AG20443 (cell line): ENCODE data around the gene FAM13A.
"Not testable (repeated sequence)": the region's sequence is repeated elsewhere in the genome, so short reads cannot be mapped to it uniquely, and the experiment has no call there.

Source experiments
- DNase-seq: peaks from one replicate; pipeline ENCODE4 v3.0.0; 2012; ENCODE audit warnings: low spot score, mixed read lengths

FAM13A gene

DNA sequence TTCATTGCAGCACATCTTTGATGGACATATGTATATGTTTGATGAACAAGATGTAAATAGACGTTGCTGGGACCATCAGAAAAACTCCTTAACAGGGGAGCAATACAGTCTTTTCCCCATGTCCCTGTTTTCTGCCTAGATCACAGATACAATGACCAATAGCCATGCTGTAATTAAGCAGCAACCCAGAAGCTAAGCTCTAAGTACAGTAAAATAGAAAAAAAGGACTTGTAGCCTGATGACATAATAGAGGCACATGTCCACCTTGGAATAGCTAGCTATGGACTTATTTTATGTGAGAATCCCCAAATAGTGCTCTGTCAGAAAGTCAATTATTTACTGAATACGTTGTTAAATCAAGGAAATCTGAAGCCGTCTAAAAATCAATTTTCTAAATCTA, 14.9 kb downstream of the FAM13A start:
- no peak for DNase-seq

DNA sequence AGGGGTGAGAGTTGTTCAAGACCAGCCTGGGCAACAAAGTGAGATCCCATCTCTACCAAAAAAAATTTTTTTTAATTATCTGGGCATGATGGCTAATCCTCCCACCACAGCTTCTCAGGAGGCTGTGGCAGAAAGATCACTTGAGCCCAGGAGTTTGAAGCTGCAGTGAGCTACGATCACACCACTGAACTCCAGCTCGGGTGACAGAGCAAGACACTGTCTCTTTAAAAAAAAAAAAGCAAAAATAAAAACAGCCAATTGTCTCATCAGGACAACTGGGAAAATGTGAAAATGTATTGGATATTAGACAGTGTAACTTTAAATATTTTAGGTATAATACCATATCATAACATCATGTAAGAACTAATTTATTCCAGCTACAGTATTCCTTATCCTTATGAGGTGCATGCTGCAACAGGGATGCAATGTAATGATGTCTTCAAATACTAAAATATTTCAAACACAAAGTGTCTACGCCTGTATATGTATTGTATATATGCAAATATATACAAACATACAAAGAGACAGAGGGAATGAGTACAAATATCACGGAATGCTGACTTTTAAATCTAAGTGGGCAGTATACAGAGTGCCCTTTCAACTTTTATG, 17.2 kb downstream of the FAM13A start:
- no peak for DNase-seq

DNA sequence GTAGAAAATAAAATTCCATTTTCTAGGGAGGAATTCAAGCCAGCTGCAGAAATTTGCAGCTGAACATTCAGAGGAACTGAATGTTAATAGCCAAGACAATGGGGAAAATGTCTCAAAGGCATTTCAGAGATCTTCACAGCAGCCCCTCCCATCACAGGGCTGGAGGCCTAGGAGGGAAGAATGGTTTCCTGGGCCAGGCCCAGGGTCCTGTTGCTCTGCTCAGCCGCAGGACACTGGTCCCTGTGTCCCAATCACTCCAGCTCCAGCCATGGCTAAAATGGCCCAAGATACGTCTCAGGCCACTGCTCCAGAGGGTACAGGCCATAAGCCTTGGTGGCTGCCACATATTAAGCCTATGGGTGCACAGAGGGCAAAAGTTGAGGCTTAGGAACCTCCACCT, 20.4 kb downstream of the FAM13A start:
- no peak for DNase-seq

DNA sequence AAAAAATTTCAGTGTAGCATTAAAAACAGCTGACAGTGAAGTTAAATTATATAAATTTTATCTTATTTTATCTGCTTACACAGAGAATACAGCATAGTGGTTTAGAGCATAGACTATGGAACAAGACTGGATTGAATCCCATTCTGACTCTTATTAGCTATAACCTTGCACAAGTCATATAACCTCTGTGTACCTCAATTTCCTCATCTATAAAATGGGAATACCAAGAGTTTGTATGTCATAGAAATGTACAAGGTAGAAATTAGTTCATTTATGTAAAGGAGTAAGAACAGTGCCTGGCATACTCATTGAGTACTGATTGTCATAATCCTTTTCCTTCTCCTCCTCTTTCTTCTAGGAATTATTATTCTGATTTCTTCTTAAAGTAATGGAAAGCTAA, 25.7 kb downstream of the FAM13A start:
- DNase-seq = no peak

DNA sequence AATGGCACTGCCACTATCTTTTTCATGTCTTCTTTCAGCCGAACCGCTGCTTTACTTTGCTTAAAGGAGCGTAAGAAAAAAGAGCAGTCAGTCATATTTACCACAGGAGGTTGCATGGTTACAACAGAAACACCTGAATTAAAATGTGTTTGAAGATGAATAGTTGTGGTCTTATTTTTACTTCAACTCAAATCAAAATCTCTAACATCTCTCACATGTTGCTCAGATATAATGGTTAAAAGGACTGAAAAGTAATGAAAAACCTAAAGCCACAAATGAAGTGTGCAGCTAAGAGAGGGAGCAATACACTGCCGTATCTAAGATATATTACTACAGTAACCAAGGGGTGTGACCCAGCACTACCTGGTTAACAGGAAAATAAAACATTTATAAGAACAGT, 27.4 kb downstream of the FAM13A start:
- no peak for DNase-seq

DNA sequence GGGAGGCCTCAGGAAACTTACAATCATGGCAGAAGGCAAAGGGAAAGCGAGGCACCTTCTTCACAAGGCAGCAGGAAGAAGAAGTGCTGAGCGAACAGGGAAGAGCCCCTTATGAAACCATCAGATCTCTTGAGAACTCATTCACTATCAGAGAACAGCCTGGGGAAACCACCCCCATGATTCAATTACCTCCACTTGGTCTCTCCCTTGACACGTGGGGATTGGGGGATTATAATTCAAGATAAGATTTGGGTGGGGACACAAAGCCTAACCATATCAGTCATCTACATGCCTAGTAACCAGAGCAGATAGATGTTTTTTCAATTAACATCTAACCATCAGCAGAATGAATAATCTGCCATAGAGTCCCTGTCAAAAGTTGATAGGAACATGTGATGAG, 30.4 kb downstream of the FAM13A start:
- no peak for DNase-seq

DNA sequence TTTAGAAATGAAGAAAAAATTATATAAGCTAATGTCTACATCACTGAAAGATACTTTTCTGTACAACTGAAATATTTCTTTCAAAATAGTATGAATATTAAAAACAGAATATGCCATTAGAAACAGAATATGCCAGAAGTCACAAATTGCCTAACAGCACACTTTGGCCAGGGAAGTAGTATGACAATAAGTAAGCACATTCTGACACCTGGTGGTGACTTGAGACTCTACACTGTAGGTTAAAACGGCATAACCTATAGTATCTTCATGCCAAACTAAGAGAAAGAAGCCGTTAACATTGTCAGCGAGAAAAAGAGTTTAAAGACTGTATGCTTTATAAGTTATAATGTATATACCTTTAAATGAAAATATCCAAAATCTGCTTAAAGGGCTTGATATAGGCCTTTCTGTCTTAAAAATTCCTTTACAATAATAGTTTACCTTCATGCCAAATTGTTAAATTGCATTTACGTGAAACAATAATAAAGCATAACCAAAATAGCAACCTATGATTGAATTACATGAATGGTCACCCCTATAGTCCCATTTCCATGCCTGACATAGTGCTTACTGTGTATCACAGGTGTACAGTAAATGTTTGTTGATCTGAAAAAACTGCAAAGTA, 32.8 kb downstream of the FAM13A start:
- peak; percentile 73 for DNase-seq

DNA sequence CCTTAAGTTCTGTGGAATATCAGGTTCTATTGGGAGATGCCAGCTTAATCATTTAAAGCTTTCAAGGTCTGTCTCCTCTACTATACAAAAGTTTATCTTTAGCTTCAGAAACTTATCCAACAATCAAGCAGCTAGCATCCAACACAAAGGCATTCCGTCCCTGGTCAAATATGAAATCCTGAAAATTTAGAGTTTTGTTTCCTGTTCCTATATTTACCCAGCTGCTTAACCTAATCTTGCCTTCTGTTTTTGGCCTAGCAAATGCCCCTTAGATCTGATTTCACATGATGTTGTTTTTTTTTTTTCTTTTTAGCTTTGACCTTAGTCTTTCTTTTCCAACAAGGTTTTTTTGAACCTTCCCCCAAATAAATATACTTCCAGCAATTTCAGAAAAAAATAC, 33.8 kb downstream of the FAM13A start:
- no peak for DNase-seq

DNA sequence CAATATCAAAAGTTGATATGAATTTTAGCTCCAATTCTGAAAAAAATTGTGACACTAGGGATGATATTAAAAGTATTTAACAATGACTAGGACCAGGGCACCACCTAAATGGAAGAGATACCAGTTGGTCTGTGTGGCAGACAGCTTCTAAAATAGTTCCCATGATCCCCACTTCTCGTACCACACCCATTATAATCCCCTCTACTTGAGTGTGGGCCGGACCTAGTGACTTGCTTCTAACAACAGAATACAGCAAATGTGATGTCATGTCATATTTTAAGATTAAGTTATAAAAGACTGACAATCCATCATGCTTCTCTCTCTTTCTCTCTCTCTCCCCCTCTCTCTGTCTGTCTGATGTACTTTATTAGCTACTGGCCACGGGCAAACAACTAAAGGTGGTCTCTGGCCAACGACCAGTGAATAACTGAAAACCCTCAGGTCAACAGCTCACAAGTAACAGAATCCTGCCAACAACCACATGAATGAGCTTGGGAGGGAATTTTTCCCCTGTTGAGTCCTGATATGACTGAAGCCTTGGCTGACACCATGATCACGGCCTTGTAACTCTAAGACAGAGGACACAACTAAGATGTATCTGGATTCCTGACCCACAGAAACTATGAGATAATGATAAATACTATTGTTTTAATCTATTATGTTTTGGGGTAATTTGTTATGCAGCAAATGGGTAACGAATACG, 34.4 kb downstream of the FAM13A start:
- no peak for DNase-seq

DNA sequence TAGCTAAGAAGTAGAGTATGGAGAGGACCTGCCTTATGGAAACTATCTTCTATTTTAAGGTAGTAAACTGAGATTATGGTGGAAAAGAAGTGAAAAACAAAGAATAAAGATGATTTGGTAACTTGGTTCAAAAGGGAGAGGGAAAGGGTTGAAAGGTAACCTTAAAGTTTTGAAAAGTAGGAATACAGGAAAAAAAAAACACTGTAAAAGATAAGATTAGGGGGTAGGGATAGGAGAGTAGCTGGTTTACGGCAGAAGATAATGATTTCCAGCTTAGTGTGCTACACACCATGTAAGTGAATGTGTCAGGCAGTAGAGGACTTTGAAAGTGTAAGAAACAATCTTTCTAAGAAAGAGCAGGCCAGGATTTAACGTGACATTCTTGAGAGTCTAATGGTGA, 35.3 kb downstream of the FAM13A start:
- DNase-seq = no peak

DNA sequence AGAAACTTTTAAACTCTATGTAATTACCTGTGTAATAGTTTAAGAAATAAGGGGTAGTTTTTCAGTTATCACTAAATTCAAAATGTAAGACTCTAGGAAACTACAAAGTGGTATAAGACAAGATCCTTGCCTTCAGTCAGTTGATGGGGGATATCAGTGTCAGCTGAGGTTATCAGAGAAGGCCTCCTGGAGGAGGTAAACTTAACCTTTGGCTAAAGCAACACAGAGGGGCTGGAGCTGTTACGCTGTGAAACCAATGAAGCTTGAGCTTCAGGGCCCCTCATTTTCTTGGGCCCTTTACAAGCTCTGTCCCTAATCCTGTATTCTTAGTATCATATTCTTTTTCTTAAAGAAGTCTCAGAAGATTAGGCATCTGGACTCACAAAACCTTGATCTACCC, 35.9 kb downstream of the FAM13A start:
- DNase-seq = no peak

DNA sequence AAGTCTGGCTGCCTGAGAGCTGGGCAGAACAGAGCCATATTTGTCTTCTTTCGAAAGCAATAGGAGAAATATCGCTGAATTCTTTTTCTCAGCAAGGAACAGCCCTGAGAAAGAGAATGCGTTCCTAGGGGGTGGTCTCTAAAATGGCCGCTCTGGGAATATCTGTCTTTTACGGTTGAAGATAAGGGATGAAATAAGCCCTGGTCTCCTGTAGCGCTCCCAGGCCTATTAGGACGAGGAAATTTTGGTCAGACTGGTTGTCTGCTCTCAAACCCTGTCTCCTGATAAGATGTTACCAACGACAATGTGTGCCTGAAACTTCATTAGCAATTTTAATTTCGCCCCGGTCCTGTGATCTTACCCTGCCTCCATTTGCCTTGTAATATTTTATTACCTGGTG, 42.1 kb downstream of the FAM13A start:
- DNase-seq = not testable (repeated sequence)

DNA sequence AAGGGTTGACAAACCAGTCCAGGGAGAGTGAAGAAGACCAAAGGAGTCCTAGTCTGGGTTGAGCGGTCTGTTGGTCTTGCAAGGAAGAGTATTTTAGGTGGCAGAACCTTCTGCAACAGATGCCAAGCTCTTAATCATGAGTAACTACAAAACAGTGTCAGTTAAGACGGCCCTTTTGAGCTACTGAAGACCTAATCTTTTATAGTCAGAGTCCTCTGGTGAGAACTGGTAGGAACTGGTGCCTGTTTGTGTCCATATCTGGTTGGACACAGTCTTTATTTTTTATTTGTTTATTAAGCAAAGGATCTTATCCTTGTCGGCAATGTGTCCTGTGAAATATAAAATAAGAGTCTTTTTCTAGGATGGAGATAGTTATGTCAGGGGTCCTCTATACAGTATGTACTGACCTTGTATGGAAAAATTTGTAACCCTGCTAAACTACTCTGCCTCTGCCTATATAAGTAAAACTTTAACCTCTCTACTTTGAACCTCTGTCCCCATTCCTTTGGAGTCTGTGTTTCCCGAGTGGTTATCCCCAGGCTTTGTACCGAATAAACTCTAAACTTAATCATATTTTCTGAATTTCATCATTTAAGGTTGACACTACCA, 47.1 kb downstream of the FAM13A start:
- no peak for DNase-seq

DNA sequence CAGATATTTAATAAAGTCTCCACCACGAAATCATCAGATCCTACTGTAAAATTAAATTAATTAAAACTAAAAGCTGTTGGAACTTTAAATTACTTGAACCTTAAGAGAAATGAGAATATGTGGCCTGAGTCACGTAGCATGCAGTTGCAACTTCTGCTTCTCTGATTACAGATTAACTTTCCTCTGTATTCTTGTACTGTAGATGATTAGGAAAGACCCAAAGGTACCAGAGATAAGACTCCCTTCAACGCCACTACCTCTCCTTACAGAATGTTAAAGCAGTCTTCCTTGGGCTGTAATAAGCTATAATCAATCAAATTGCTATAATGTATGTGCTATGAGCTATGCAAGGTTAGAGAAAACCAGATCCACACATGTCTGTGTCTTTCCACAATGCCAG, 47.9 kb downstream of the FAM13A start:
- DNase-seq = no peak

DNA sequence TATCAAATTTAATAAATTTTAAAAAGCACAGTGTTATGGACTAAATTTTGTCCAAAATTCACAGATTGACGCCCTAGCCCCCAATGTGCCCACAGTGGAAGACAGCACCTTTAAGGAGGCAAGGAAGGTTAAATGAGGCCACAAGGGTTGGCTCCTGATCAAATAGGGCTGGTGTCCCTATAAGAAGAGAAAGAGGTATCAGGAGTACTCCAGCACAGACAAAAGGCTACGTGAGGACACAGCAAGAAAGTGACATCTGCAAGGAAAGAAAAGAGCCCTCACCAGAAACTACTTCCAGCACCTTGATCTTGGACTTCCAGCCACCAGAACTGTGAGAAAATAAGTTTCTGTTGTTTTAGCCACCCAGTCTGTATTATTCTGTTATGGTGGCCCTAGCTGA, 48.8 kb downstream of the FAM13A start:
- DNase-seq = no peak

DNA sequence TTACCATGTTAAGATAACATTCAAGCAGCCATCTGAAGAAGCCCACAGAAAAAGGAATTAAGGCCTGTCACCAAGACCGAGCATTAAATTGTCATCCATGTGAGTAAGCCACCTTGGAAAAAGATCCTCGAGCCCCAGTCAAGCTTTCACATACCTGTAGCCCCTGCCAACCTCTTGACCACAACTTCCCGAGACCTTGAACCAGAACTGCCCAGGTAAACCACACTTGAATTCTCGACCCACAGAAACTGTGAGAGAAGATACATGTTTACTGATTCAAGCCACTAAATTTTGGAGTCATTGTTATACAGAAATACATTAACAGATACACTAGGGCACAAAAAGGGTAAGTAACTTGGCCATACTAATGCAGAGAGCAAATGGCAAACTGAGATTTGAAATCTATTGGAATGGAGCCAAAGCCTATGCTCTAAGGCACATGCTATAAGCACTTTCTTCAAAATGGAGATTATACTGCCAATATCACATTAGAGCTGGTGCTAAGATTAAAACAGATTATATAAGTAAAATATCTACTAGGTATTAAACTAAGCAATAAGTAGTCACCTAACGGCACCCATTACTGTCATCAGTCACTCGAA, 49.5 kb downstream of the FAM13A start:
- no peak for DNase-seq

DNA sequence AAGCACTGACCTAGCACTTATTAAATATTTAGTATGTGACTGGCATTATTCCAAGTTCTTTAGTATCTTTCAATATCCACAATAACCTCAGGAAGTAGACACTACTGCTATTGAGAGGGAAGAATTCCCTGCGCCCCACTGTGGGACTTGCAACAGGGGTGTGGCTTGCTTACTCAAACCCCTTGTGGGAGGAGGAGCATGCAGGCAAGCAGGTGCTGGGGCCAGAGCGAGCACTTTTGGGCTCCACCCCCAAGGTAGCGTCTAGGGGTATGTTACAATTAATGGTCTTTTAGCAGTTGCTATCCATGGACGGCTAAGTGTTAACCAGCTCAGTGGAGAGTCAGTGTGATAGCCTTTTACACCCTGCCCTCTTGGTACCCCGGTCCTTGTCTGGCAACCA, 50.7 kb downstream of the FAM13A start:
- no peak for DNase-seq

DNA sequence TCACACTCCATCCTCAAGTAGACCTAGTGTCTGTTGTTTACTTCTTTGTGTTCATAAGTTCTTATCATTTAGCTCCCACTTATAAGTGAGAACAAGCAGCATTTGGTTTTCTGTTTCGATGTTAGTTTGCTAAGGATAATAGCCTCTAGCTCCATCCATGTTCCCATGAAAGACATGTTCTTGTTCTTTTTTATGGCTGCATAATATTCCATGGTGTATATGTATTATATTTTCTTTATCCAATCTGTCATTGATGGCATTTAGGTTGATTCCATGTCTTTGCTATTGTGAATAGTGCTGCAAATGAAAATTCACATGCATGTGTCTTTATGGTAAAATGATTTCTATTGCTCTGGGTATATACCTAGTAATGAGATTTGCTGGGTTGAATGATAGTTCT, 51.9 kb downstream of the FAM13A start:
- not testable (repeated sequence) for DNase-seq

DNA sequence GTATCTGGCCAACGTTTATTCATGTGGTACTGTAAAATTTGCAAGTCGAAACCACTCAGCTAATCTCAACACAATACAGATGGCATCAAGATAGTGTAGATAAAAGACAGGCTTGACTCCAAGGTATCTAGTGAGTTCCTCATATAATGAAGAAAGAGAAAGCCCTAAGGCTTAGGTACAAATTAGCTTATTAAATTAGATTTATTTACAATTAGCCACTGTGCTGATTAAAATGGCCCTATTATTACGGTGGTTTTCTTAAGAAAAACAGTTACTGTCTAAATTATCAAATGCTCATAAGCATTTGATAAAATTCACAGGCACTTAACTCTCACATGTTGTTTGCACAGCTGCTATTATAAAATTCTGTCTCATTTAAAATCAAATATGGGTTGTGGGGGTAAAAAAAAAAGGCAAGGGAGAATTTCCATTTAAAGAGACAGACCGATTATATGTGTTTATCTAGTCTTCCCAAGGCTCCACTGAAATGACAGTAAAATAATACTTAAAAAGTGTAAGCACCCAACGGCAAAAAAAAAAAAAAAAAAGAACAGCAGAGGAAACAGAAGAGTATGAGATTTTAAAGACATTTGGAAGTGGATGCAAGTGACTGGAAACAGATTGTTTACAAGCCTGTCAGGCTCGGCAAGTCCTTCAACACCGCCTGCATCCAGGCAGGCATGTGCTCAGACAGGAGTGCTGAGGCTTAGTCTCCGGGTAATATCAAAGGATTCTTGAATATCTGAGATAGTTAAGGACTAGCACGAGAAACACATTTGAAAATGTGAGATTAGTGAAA, 55.1 kb downstream of the FAM13A start:
- DNase-seq = no peak

DNA sequence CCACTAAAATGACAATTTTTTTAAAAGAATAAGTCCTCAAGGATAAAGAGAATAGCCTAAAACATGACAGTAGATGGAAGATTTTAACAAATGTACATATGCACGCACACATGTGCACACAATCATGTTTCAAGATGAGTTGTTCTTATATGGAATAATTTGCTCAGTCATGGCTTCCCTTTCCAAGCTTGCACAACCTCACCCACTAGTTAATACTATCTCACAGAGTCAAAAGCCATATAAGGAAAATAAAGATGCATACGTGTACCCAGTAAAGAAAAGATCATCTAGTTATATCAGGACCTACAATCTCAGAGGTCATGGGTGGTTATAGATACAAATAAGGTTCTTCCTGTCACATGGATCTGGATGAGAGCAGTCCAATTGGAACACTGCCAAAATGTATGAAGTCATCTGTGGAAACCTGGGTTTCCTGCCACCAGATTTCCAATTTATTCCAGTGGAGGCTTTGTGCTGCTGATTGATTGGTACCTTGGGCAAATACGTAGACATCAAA, 56.1 kb downstream of the FAM13A start:
- no peak for DNase-seq

DNA sequence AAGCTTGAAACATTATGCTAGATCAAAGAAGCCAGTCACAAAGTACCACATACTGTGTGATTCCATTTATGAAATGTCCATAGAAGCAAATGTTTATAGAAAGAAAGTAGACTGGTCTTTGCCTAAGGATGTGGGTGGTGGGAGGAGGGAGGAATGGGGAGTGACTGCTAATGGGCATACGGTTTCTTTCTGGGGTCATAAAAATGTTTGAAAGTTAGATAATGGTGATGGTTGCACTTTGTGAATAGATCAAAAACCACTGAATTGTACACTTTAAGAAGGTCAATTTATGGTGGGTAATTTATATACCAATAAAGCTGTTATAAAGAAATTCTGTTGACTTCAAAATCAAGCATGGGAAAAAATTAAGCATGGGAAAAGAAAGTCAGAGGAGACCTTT, 56.6 kb downstream of the FAM13A start:
- DNase-seq = no peak

DNA sequence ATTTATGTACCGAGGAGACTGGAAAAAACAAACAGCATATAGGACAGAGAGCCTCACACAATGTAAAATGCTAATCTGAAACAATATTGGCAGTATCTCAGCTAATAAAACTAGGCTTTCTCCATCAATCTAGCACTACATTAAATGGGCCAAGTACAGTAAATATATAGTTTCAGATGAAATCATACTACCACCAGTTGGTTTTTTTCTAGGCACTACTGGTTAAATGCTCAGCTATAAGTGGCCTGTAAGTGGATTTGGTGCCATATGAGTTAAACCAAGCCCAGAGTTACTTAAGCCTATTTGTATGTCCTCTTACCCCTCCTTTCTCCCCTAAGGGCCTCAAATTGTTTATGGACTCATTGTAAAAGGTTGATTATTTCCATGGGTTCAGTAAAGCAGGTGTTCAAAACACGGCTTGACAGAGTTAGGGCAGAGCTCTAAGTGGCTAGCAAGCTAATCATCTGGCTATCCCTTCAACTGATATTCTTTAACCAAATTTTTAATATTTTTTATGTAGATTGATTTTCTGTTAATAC, 57.5 kb downstream of the FAM13A start:
- no peak for DNase-seq
